Measurements from ENCODE around the gene PKDCC.

DNA sequence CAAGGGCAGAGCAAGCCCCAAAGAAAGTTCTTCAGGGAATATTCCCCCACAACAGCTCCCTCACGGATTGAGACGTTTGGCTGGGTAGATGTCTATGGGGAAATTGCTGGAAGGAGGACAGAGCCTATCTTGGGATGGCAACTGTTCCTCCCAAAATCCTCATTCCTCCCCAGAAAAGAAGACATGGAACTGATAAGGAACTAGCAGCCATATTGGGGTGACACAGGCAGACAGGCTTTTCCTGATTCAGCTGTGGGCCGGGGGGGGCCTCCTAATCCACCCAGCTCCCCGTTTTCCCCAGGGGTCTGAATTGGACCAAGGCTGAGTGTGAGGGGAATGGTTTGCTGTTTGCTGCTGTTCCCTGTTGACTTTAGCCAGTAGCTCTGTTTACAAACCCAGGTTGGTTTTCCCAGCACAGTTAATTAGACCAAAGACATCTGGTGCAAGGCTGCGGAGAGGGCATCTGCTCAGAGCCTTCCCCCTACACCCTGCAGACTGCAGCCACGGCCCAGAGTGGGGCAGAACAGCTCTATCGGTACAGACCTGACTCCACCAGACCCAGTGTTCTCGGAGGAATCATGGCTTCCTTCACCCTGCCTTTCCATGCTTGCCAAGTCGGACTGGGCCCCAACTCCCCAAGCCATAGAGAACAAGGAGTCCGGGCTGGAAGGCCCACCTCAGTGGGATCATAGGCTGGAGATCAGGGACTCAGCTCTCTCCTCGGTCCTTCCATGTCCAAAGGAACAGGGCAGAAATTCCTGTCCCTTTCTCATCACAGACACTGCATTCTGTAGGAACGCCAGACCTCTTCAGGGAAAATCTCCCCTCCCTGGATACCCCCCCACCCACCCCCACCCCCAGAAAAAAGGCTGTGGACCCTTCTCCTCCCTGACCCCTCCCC lies 1.7 kb upstream of the PKDCC start:
- TF ChIP-seq REST (IDR thresholded peaks at IDR 0.05; ENCODE audit: low read depth) (no peak), EGR1 (IDR thresholded peaks at IDR 0.05) (no peak), FOXM1 (IDR thresholded peaks at IDR 0.05; ENCODE audit: borderline replicate concordance, low read depth) (no peak), CEBPB (IDR thresholded peaks at IDR 0.05) (no peak), RAD21 (IDR thresholded peaks at IDR 0.05; ENCODE audit: low read depth) (no peak), YY1 (IDR thresholded peaks at IDR 0.05; ENCODE audit: low read depth) (no peak), EP300 (IDR thresholded peaks at IDR 0.05; ENCODE audit: borderline replicate concordance) (no peak), CREB1 (IDR thresholded peaks at IDR 0.05; ENCODE audit: low read depth) (no peak), TEAD4 (IDR thresholded peaks at IDR 0.05) (no peak), NFIC (IDR thresholded peaks at IDR 0.05) (no peak)
- TF ChIP-seq, protein P1, sequence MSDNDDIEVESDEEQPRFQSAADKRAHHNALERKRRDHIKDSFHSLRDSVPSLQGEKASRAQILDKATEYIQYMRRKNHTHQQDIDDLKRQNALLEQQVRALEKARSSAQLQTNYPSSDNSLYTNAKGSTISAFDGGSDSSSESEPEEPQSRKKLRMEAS (IDR thresholded peaks at IDR 0.05) = no peak

Data from Ishikawa (cell line).